HuH-7.5 (cell line): ENCODE data around the gene MEGF9.

ENCODE experiments used
- DNase-seq: peaks from one replicate; pipeline ENCODE4 v3.0.0; 2011; ENCODE audit warnings: low spot score

The MEGF9 gene

DNA sequence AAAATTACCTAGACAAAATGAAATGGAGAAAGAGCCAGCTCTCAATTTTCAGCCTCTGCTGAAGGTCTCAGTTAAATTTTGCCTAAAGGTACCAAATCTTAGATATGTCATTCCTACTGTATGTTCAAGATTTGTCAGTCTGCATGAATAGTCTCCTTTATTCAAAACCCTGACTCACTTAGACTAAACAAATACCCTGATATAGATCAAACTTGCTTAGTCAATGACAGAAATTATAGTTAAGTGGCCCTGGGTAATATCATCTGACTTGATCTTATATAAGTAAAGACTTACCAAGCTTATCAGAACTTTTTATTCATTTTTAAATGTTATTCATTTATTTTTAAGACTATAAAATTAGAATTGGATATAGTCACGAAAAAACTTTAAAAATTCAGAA is 12.2 kb downstream of the MEGF9 start:
- no peak for DNase-seq

DNA sequence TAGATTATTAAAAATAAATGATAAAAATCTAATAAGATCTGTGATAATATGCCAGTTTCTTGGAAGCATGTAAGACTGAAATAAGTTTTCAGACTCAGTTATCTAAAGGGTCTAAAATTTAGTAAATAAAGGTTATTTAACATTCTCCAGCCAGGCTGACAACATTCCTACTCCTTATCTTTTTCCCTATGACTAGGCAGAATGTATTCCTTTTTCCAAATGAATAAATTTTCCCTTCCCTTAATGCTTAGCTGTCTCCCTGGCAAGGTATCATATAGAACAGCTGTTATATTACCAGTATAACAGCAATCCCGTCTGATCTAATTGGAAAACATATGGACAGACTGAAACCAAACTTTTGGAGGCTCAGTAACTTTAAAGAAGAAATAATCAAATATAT is 13.0 kb downstream of the MEGF9 start:
- no peak for DNase-seq

DNA sequence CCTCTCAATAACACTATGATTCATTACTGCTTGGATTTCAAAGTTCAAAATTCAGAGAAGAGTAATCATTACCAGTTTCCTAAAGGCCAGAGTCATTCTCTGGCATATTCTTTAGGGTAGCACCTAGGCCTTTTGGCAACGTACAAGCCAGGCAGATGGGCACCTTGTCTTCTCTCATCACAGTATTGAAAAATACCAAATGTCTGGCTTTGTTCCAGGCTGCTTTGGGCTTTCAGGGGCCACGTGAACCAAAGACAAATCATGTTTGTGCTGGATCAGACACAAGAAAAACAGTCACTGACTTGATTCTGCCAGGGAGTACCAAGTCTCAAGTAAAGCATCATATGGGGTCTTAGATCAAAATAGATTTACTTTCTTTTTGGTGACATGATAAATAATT is 15.5 kb downstream of the MEGF9 start:
- DNase-seq, result no peak

DNA sequence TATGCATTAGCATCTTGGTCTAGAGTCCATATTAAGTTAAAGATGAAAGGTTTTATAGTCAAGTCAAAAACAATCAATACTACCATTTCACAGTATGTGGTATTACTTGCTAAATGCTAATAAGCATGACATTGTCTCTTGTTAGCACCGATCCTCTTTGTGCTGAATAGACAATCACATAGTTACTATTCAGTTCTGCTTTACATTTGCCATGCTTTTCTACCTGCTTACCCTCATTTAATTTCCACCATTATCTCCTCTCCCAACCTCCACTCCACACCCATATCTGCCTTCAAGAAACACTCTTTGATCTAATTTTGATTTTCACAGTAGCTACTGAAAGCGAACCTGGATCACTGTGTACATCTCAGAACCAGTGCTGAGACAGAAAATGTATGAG is 16.8 kb downstream of the MEGF9 start:
- DNase-seq, result no peak

DNA sequence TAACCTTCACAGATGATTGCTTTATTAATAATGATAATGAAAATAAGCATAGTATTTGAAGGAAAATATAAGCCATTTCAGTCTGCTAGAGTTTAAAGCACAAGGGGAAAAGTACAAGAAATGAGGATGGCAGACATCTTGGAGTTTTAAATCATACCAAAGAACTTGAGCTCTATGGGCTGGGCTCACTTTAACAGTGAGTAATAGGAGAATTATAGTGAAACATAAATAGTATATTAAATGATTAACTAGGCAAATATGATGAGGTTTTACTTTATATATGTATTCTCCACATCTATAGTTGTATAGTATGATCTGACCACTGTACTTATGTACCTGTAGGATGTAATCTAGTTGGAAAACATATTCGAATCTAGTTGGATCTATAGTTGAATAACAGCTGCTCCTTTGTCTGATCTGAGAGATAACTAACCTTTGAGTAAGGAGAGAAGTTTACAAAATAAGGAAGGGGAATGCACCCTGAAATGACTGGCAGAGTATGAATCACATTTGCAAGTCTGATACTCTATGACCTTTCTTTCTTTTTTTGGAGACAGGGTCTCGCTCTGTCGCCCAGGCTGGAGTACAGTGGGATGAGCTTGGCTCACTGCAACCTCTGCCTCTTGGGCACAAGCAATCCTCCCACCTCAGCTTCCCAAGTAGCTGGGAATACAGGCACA is 17.6 kb downstream of the MEGF9 start:
- no peak for DNase-seq

DNA sequence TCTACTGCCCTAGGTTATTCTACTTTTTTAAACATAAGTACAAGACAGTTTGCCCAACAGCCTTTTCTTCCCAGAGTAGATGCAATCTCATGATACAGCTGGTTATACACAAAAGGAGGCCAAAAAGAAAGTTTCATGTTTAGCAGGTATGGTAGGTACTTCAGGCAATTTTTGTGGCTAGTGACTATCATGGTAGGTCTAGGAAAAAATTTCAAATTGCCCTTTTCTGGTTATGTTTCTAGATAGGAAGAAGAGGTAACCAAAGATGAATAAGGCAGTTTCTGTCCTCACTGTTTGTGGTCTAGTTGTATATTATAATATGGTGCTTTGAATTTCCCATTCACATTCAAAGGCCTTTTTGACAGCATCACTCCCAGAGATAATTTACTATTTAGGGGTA is 19.7 kb downstream of the MEGF9 start:
- DNase-seq, result no peak

DNA sequence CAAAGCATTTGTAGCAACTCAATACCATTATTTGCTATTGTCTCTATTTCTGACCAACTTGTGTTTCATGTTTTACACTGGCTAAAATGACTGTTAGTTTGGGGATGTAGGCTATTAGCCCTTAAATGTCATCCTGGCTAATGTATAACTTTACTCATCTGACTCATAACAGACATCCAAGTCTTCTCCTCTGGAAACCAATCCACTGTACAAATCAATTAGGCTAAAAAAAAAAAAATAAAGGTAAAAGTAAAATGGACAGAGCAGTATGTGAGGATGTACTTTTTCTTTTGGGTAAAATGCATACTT is 20.6 kb downstream of the MEGF9 start:
- DNase-seq, result no peak

DNA sequence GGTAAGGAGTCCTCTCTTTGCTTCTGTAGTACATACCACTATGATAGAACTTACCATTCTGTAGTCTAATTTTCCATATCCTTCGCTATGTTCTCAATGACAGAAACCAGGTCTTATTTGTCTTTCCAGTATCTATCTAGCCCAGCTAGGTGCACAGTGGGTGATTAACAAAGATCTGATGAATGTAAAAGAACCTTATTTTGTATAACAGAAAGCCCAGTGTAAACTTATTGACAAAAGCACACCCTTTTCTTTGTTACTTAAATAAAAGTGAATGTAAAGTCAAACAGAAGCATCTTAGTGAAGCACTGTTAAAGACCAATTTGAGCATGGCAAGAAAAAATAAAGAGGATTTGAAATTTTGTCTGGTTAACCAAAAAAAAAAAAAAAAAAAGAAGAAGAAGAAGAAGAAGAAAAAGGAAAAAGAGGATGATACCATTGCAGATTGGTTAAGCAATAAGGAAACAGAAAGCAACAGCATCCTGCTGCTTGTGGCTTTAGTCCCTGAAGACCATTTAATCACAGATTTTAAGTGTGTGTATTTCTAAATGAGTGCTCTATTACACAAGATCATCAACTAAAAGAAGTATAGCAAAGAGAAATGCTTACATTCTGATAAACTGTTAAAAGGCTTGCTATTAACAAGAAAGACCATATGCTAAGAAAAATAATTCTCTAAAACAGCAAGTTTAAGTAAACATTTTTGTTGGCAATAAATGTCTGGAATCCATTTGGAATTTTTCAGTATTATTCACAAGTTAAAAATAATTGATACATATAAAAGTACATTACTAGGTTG is 21.2 kb downstream of the MEGF9 start:
- no peak for DNase-seq

DNA sequence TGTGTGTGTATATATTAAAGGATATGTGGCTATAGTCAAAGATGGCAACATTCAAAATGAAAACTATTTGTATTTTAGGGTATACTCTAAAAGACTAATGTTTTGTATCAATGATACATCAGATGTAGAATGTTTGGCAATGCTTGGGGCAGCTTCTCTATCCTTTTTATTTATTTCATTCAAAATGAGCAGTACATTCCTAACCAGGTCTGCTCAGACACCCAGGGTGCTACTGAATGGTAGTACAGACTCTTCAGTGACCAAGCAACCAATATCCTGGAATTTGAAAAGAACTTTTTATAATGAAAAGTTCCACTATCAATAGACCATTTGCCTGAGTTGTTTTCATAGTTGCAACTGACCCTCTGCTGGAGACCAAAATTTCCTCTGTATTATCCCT is 23.9 kb downstream of the MEGF9 start:
- DNase-seq, result no peak

DNA sequence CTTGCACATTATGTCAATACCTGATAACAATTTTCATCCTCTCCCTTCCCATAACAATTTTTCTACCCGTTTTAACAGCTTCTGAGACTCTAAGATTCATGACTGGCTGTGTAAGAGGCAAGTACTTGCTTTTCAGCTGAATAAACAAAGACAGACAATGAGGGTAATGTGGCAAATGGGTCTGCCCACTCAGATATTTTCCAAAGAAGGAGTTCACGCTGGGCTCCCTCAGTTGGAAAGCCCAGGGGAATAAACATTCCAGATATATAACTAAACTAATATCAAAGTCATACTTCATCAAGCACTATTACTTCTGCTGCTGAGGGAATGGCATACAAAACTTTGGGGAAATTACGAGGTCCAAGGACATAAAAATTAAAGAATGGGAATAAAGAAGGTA is 24.4 kb downstream of the MEGF9 start:
- DNase-seq, result no peak

DNA sequence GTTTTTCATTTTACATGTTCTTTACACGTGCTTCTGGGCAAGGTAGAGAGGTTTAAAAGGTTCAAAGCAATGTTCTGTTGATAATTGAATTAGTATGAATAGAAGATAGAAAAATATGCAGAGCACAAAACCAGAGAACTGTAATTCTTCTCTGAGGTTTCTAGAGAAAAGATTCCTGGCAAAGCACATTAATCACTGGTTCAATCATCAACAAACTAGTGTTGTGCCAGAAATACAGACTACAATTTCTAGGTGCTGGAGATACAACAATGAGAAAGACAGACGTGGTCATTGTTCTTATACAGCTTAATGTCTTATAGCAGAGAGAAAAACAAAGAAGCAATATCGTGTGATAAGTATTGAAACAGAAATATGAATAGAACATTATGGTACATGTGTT is 25.5 kb downstream of the MEGF9 start:
- DNase-seq, result no peak

DNA sequence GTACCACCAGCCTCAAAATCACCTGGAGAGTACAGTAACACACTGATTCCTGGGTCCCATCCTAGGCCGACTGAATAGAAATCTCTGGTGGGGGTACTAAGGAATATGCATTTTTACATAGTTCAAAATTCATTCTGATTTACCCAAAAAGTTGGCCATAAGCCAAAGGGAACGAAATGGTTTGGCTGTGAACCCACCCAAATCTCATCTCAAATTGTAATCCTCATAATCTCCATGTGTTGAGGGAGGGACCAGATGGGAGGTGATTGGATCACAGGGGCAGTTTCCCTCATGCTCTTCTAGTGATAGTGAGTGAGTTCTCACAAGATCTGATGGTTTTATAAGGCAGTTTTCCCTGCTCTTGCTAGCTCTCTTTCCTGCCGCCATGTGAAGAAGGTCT is 31.1 kb downstream of the MEGF9 start:
- DNase-seq, result no peak

DNA sequence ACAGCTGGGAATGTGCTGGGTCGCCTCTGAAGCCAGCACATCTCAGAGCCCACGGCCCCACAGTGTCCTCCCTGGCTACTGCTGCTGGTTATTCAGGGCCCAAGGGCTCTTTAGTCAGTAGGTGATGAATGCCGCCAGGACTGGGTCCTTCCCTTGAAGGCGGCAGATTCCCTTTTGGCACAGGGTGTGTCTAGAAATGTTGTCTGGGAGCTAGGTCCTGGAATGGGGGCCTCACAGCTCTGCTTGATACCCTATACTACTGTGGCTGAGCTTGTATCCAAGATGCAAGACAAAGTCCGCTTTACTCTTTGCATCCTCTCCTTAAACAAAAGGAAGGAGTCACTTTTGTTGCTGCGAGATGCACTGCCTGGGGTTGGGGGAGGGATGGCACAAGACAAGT is 33.1 kb downstream of the MEGF9 start:
- DNase-seq, result no peak

DNA sequence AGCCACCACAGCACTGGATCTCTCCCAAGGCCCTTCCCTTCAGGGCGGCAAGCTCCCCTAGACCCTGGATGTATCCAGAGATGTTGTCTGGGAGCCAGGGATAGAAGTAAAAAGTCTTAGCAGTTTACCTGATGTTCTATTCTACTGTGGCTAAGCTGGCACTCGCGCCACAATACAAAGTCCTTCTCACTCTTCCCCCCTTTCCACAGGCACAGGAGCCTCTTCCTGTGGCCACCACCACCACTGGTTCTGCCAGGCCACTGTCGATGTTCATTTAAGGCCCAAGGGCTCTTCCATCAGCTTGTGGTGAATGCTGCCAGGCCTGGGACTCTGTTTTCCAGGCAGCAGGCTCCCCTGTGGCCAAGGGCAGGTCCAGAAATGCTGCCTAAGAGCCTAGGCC is 33.7 kb downstream of the MEGF9 start:
- no peak for DNase-seq

DNA sequence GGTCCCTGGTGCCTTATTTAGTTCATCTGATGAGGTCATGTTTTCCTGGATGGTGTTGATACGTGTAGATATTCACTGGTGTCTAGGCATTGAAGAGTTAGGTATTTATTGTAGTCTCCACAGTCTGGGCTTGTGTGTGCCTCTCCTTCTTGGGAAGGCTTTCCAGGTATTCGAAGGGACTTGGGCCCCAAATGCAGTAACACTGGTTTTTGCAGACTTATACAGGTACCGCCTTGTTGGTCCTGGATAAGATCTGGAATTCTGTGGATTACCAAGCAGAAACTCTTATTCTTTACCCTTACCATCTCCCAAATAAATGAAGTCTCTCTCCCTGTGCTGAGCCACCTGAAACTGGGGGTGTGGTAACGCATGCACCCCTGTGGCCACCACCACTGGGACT is 34.1 kb downstream of the MEGF9 start:
- DNase-seq, result no peak

DNA sequence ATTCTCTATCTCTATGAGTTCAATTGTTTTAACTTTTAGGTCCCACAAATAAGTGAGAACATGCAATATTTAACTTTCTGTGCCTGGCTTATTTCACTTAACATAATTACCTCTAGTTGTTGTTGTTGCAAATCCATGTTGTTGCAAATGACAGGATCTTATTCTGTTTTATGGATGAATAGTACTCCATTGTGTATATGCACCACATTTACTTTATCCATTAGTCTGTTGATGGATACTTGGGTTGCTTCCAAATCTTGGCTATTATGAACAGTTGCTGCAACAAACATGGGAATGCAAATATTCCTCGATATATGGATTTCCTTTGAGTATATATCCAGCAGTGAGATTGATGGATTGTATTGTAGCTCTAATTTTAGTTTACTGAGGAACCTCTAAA is 36.3 kb downstream of the MEGF9 start:
- no peak for DNase-seq

DNA sequence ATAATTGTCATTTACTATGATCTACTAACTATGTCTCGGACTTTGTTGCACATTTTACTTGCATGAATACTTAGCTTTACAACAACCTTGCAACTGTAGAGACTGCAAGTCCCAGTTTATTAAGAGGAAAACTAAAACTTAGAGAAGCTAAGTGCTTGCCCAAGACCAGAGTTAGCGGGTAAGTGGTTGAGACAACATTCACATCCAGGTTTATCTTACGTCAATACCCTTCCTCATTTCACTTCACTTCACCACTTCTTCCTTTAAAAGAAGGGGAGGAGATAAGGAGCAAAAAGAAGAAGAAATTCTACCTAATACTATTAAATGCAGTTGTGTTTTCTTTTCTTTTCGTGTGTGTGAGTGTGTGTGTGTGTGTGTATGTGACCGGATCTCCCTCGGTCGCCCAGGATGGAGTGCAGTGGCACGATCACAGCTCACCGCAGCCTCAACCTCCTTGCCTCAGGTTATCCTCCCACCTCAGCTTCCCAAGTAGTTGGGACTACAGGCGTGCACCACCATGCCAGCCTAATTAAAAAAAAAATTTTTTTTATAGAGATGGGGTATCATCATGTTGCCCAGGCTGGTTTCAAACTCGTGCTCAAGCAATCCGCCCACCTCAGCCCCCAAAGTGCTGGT is 37.4 kb downstream of the MEGF9 start:
- DNase-seq, result no peak

DNA sequence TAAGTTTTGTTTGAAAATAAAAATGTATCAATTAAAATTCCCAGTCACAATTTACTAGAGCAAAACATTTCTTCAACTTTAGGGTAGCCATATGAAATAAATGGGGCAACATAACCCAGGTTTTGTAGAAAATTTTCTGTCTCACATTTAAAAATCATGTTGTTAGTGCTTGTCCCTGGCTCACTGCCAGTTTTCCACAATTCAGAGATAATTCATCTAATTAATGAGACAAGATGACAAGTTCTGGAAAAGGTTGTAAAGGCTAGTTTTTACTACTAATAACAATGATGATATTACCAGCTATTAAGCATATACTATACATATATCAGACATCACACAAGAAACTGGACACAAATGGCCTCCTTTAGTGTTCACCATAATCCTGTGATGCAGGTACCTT is 45.9 kb downstream of the MEGF9 start:
- no peak for DNase-seq

DNA sequence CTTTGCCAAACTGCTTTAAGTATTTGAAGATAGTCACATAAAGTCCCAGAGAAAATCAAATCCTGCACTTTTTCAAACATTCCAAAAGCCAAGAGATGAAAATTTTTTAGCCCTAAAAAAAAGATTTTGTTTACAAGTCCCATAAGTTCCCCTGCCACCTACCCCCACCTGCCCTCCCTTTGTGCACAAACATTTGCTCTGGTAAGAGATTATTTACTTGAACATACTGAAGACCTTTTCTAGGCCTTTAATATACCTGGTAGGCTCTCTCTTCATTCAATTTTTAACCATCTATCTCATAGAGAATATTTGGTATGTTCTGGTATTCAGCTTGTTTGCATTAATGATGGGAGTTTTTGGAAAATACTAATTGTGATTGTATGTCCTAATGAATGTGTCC is 50.3 kb downstream of the MEGF9 start:
- no peak for DNase-seq

DNA sequence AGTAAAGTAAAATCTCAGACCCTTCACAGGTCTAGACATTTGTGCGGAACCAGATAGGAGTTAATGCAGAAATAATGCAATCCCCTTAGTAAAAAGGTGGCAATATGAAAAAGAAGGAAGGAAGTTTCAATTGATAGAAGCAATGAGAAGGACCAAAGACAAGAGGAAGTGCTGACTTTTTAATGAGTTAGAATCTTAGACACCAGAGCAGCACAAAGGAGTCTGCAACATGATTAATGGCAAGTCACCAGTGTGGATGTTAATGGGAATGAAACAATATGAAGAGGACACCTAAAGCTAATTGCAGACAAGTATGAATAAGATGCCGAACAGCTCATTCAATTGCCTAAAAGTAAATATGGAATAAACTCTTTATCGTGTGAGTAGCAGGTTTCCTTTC is 50.9 kb downstream of the MEGF9 start:
- no peak for DNase-seq

DNA sequence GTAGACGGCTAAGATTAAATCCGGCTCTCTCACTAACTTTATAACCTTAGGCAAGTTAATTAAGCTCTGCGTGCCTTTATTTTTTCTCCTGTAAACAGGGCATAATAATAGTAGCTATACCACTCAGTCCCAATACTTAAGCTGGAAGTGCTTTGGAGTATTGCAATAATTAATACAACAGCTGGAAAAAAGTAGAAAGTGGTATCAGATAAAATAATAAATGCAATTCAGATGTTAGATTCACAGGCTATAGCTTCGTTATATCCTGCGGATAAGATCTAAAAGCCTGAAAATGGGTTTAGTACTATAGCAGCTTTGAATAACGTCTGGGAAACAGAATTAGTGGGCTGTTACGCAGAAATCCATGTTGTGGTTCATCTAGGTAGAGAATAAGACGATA is 51.8 kb downstream of the MEGF9 start:
- DNase-seq, result no peak

DNA sequence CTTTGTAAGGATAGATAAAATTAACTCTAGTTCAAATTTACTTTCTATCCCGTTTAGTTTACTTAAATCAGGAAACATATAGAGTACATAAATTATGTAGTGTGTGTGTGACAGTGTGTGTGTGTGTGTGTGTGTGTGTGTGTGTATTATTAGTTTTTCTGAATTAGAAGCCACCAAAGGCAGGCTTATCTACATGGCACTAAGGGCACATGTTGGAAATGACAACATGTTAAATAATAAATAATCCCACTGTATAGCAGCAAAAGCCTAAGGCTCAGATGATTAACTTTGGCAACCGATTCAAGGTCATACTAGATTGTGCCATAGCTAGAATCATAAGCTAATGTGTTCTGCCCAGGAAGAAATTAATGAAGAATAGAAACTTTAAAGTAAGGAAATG is 54.6 kb downstream of the MEGF9 start:
- no peak for DNase-seq

DNA sequence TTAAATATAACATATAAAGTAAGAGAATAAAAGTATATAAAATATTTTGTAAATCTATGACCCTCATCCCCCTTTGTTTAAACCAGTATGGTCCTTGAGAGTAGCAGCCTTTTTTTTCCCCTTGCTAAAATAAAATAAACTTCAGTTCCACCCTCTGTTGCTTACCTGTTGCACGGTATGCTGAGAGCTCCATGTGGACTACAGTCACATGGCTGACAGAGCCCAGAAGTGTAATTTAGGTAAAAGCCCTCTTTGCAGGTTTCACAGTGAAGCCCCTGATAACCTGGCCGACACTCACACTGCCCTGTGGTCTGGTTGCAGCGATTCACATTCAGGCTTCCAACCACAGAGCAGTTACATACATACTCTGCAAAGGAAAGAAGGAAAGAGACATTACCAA is 55.1 kb downstream of the MEGF9 start:
- DNase-seq, result no peak
